GM10847 (cell line): ENCODE measurements around the gene MIOX.
A peak's percentile ranks its signal among the peaks of the same experiment; 100 is the strongest.

Experiments
- POLR2A ChIP-seq: IDR thresholded peaks from 2 replicates; pipeline ENCODE4 v1.6.1; 2011; ENCODE audit not compliant: insufficient read length; ENCODE audit errors: extremely low read depth

MIOX gene

GRCh38 chr22:50463188-50463900, 23.3 kb upstream of the MIOX start:
- TF ChIP-seq POLR2A = no peak

GRCh38 chr22:50464451-50464850, 22.2 kb upstream of the MIOX start:
- no peak for TF ChIP-seq POLR2A

GRCh38 chr22:50465066-50465930, 21.4 kb upstream of the MIOX start:
- TF ChIP-seq POLR2A = no peak

- no peak for TF ChIP-seq POLR2A
Measured at GRCh38 chr22:50467341-50467740, 19.3 kb upstream of the MIOX start.

- TF ChIP-seq POLR2A = no peak
Measured at GRCh38 chr22:50467773-50468440, 18.8 kb upstream of the MIOX start.

GRCh38 chr22:50468626-50469025, 18.0 kb upstream of the MIOX start:
- TF ChIP-seq POLR2A = no peak

- peak; percentile 25 for TF ChIP-seq POLR2A
Measured at GRCh38 chr22:50469377-50470305, 17.0 kb upstream of the MIOX start.

- TF ChIP-seq POLR2A = no peak
Measured at GRCh38 chr22:50470491-50470890, 16.2 kb upstream of the MIOX start.

GRCh38 chr22:50471197-50471847, 15.3 kb upstream of the MIOX start:
- no peak for TF ChIP-seq POLR2A

GRCh38 chr22:50471962-50472361, 14.7 kb upstream of the MIOX start:
- no peak for TF ChIP-seq POLR2A

GRCh38 chr22:50473088-50473487, 13.6 kb upstream of the MIOX start:
- TF ChIP-seq POLR2A = no peak

GRCh38 chr22:50473855-50474671, 12.6 kb upstream of the MIOX start:
- TF ChIP-seq POLR2A = no peak
